ENCODE data around the gene ZSCAN30.

DNA sequence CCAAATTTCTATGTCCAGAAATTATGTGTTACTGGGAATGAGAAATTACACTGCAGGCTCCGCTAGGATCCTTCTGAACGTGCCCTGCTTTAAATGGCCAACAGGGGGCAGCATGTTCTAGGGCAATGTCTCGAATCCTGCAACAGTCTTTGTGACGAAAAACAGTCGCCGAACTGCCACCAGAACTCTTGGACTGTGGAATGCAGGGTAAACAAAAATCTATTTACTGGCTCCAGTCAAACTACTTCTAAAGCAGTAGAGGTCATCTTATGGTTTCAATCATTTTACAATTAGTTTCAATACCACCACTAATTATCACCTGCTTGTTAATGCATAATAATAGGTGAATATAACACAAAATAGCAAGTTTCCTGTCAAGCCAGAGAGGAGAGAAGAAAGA lies 59.0 kb downstream of the ZSCAN30 start:
- no peak for TF ChIP-seq POLR2A (IDR thresholded peaks at IDR 0.05)
- TF ChIP-seq, protein P1, sequence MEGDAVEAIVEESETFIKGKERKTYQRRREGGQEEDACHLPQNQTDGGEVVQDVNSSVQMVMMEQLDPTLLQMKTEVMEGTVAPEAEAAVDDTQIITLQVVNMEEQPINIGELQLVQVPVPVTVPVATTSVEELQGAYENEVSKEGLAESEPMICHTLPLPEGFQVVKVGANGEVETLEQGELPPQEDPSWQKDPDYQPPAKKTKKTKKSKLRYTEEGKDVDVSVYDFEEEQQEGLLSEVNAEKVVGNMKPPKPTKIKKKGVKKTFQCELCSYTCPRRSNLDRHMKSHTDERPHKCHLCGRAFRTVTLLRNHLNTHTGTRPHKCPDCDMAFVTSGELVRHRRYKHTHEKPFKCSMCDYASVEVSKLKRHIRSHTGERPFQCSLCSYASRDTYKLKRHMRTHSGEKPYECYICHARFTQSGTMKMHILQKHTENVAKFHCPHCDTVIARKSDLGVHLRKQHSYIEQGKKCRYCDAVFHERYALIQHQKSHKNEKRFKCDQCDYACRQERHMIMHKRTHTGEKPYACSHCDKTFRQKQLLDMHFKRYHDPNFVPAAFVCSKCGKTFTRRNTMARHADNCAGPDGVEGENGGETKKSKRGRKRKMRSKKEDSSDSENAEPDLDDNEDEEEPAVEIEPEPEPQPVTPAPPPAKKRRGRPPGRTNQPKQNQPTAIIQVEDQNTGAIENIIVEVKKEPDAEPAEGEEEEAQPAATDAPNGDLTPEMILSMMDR (IDR thresholded peaks at IDR 0.05 in 8 of 11, conservative IDR thresholded peaks at IDR 0.05 in 3 of 11) = peak; percentile 72 to 96 (median 91)

All from spleen (tissue), 7 donors.